ENCODE results near the gene MARK3. TPM values are rescaled to one million over a fixed set of nuclear protein-coding genes. Genes with fewer than 3 reads are reported as not detected.
A peak's percentile ranks its signal among the peaks of the same experiment; 100 is the strongest.

The MARK3 gene
- total RNA-seq, 1 experiment from 2014 or later: 189 TPM

- ChIA-PET POLR2A (ENCODE audit: unreplicated experiment) (no interaction called here), CTCF (interaction anchor here (0.6 kb wide), 2 partner anchors 68 to 96 kb away, joined by 6 to 10 read pairs; no protein-coding TSS in a partner anchor)
- peaks cover 5% of the 10 kb centered on the region; the same call in 1 of the 2 replicates for H3K4me1 ChIP-seq (replicated peaks; ENCODE audit: insufficient read depth)
- no peak overlapping the region for H3K4me2 ChIP-seq
- H3K27ac ChIP-seq: no peak overlapping the region
- intact Hi-C loops (cut with micrococcal nuclease; ENCODE audit: unreplicated experiment): no loop called here
- peaks cover 70% of the 10 kb centered on the region for H4K20me1 ChIP-seq (ENCODE audit: insufficient read depth)
- TF ChIP-seq EZH2 (IDR thresholded peaks at IDR 0.05; ENCODE audit: low read depth) (no peak), CTCF (conservative IDR thresholded peaks at IDR 0.05) (no peak)
- no peaks in the 10 kb centered on the region for H3K27me3 ChIP-seq (ENCODE audit: insufficient read depth, low read depth)
- DNase-seq: no peak
- H3K9me3 ChIP-seq (ENCODE audit: insufficient read depth, low read depth): no peaks in the 10 kb centered on the region
- no peaks in the 10 kb centered on the region for H3K9me2 ChIP-seq (ENCODE audit: insufficient read depth)
- peaks cover 82% of the 10 kb centered on the region for H3K79me2 ChIP-seq (ENCODE audit: low read depth)
- H3K36me3 ChIP-seq (ENCODE audit: low read depth): peaks cover 9% of the 10 kb centered on the region
- no peak overlapping the region for H3K4me3 ChIP-seq
- BruUV-seq (replicated peaks): no TSS peak
- peaks cover 62% of the 10 kb centered on the region for H3F3A ChIP-seq (ENCODE audit: insufficient read depth, low read depth)
- H2AFZ ChIP-seq: no peak overlapping the region
Measured at GRCh38 chr14:103451401-103451800, 66.2 kb downstream of the MARK3 start.

GRCh38 chr14:103453791-103454190, 68.6 kb downstream of the MARK3 start:
- peaks cover 64% of the 10 kb centered on the region for H4K20me1 ChIP-seq (ENCODE audit: insufficient read depth)
- H2AFZ ChIP-seq: no peak overlapping the region
- H3K4me3 ChIP-seq: no peak overlapping the region
- CTCF ChIA-PET: no interaction called here
- peaks cover 64% of the 10 kb centered on the region for H3F3A ChIP-seq (ENCODE audit: insufficient read depth, low read depth)
- no peak overlapping the region for H3K27ac ChIP-seq
- no peaks in the 10 kb centered on the region for H3K9me2 ChIP-seq (ENCODE audit: insufficient read depth)
- H3K36me3 ChIP-seq (ENCODE audit: low read depth): peaks cover 25% of the 10 kb centered on the region
- TF ChIP-seq EZH2 (IDR thresholded peaks at IDR 0.05; ENCODE audit: low read depth) (no peak), CTCF (conservative IDR thresholded peaks at IDR 0.05) (no peak)
- H3K9me3 ChIP-seq (ENCODE audit: insufficient read depth, low read depth): no peaks in the 10 kb centered on the region
- H3K27me3 ChIP-seq (ENCODE audit: insufficient read depth, low read depth): no peaks in the 10 kb centered on the region
- H3K79me2 ChIP-seq (ENCODE audit: low read depth): peaks cover 79% of the 10 kb centered on the region
- no TSS peak for BruUV-seq (replicated peaks)
- intact Hi-C loops (cut with micrococcal nuclease; ENCODE audit: unreplicated experiment): no loop called here
- no peak for DNase-seq
- no peak overlapping the region for H3K4me2 ChIP-seq
- peaks cover 8% of the 10 kb centered on the region; the same call in 1 of the 2 replicates for H3K4me1 ChIP-seq (replicated peaks; ENCODE audit: insufficient read depth)
- POLR2A ChIA-PET (ENCODE audit: unreplicated experiment): no interaction called here

- peaks cover 33% of the 10 kb centered on the region for H3K36me3 ChIP-seq (ENCODE audit: low read depth)
- H3K27me3 ChIP-seq (ENCODE audit: insufficient read depth, low read depth): no peaks in the 10 kb centered on the region
- no peak overlapping the region for H3K4me3 ChIP-seq
- no peaks in the 10 kb centered on the region for H3K9me3 ChIP-seq (ENCODE audit: insufficient read depth, low read depth)
- BruUV-seq (replicated peaks): no TSS peak
- H3K4me2 ChIP-seq: no peak overlapping the region
- peak overlapping the region; percentile 10; the same call in 1 of the 2 replicates for H3K27ac ChIP-seq
- peaks cover 68% of the 10 kb centered on the region for H3F3A ChIP-seq (ENCODE audit: insufficient read depth, low read depth)
- H2AFZ ChIP-seq: no peak overlapping the region
- TF ChIP-seq EZH2 (IDR thresholded peaks at IDR 0.05; ENCODE audit: low read depth) (no peak), CTCF (conservative IDR thresholded peaks at IDR 0.05) (no peak)
- no peaks in the 10 kb centered on the region for H3K9me2 ChIP-seq (ENCODE audit: insufficient read depth)
- peaks cover 8% of the 10 kb centered on the region; the same call in 1 of the 2 replicates for H3K4me1 ChIP-seq (replicated peaks; ENCODE audit: insufficient read depth)
- POLR2A ChIA-PET (ENCODE audit: unreplicated experiment): interaction anchor here (0.5 to 0.6 kb wide), 2 partner anchors 98 to 1283 kb away, joined by 4 to 6 read pairs; no protein-coding TSS in a partner anchor
- peaks cover 67% of the 10 kb centered on the region for H4K20me1 ChIP-seq (ENCODE audit: insufficient read depth)
- intact Hi-C loops (cut with micrococcal nuclease; ENCODE audit: unreplicated experiment): no loop called here
- CTCF ChIA-PET: interaction anchor here (0.6 kb wide), 2 partner anchors 14 to 468 kb away, joined by 3 to 4 read pairs; no protein-coding TSS in a partner anchor
- DNase-seq: no peak
- peaks cover 76% of the 10 kb centered on the region for H3K79me2 ChIP-seq (ENCODE audit: low read depth)
Measured at GRCh38 chr14:103456167-103456835, 71.1 kb downstream of the MARK3 start.

Measured in PC-9 (cell line).